Spinal cord (tissue), 10 donors: ENCODE data around the gene MNT. TPM values are rescaled to one million over a fixed set of nuclear protein-coding genes. Genes with fewer than 3 reads are reported as not detected.

Experiments used
- DNase-seq, 6 donors: peaks; one replicate each; pipeline versions ENCODE4 v3.0.0 to v3.0.0-alpha.2; 2013 to 2015; ENCODE audit warnings: low spot score in 6 of 6, low read depth in 4 of 6
- H3K27ac ChIP-seq: one replicate; pipeline ENCODE4 v1.5.1; 2013; ENCODE audit warnings: low read depth, low read length, control low read depth
- H3K27me3 ChIP-seq: one replicate; pipeline ENCODE4 v1.6.1; 2013; ENCODE audit warnings: low read length; ENCODE audit not compliant: control insufficient read depth, insufficient read depth
- H3K36me3 ChIP-seq: one replicate; pipeline ENCODE4 v1.6.1; 2013; ENCODE audit warnings: low read length; ENCODE audit not compliant: control insufficient read depth, insufficient read depth
- H3K4me1 ChIP-seq: one replicate; pipeline ENCODE4 v1.6.1; 2013; ENCODE audit warnings: low read length; ENCODE audit not compliant: control insufficient read depth, insufficient read depth
- H3K4me3 ChIP-seq: one replicate; pipeline ENCODE4 v1.5.1; 2013; ENCODE audit warnings: low read depth, low read length, control low read depth
- H3K9me3 ChIP-seq: one replicate; pipeline ENCODE4 v1.6.1; 2013; ENCODE audit warnings: low read length; ENCODE audit not compliant: control insufficient read depth, insufficient read depth
- WGBS: methylation state at CpG from one replicate; pipeline ENCODE4 v1.1.5; 2013; ENCODE audit warnings: missing lambda C conversion rate; ENCODE audit not compliant: insufficient coverage; 5-methylcytosine and 5-hydroxymethylcytosine counted together
- polyA plus RNA-seq, 2 donors: library from polyadenylated mRNA; unstranded; fragments of 120-200 nt; gene quantifications; one replicate each; pipeline ENCODE4 v1.2.1, GENCODE V29; 2013; ENCODE audit not compliant: insufficient read length in 2 of 2
- total RNA-seq, 2 donors: library from RNA; depleted of rRNA in 1 of 2; stranded (reverse); fragments of 120-200 nt in 1 of 2; fragments of >200 nt in 1 of 2; gene quantifications; one replicate each; pipeline versions ENCODE4 v1.2.3 to v1.2.4, GENCODE V29; 2013 to 2014
- donor health status: healthy.

The MNT gene
- total and polyA plus RNA-seq, 4 donors: 6.2 to 34.0 (median 20.0) TPM

DNA sequence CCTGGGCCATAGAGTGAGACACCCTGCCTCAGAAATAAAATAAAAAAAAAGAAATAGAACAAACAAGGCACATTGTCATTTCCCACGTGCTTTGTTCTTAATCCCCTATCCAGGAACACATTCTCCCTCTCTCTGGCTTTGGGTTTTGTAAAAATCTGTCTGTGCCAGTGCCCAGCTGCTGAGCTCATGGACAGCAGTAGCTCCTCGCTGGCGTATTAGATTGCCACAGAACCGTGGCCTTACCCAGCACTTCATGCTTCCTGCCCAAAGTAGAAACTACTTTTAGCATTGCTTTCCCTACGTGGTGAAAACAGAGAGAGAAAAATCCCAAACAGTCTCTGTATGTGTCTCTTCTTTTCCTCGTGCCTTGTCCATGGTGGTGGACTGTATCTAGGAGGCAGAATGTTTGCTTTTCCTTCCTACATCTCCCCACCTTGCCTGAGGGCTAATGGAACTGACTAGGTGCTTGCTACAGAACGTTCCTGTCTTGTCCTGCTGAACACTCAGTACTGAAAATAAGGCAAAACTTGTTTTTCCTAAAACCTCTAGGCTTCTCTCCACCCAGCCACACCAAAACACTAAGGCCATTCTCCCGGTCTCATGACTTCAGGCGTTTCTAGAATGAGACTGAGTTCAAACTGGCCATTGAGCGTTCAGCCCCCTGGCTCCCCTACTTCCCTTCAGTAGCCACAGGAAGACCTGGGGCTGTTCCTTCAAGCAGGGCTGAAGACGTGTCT is 26.1 kb downstream of the MNT start:
- DNase-seq: no peak
- no peak overlapping the region for H3K4me3 ChIP-seq
- H3K27ac ChIP-seq: no peak overlapping the region
- peaks cover 96% of the 10 kb centered on the region for H3K36me3 ChIP-seq
- no peaks in the 10 kb centered on the region for H3K27me3 ChIP-seq
- peaks cover 10% of the 10 kb centered on the region for H3K4me1 ChIP-seq
- no peaks in the 10 kb centered on the region for H3K9me3 ChIP-seq
- WGBS: 87% methylated on average over 9 of the region's 11 CpGs

DNA sequence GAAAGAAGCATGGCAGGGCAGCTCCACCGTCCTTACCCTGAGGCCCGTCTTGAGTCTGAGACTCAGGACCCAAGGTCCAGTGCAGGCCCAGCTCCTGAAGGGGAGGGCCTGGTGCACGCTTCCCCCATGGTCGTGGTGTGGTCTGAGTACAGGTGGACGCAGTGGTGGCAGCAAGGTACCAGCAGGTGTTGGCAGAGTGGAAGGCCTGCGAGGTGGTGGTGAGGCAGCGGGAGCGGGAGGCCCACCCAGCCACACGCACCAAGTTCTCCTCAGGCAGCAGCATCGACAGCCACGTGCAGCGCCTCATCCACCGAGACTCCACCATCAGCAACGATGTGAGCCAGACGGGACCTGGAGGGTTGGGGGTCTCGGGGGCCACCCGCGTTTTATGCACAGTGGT is 27.7 kb downstream of the MNT start:
- WGBS: 96% methylated on average over 18 of the region's 18 CpGs
- H3K4me1 ChIP-seq: peaks cover 21% of the 10 kb centered on the region
- H3K27me3 ChIP-seq: no peaks in the 10 kb centered on the region
- no peak for DNase-seq
- no peak overlapping the region for H3K4me3 ChIP-seq
- H3K27ac ChIP-seq: no peak overlapping the region
- H3K9me3 ChIP-seq: no peaks in the 10 kb centered on the region
- H3K36me3 ChIP-seq: peaks cover 94% of the 10 kb centered on the region

DNA sequence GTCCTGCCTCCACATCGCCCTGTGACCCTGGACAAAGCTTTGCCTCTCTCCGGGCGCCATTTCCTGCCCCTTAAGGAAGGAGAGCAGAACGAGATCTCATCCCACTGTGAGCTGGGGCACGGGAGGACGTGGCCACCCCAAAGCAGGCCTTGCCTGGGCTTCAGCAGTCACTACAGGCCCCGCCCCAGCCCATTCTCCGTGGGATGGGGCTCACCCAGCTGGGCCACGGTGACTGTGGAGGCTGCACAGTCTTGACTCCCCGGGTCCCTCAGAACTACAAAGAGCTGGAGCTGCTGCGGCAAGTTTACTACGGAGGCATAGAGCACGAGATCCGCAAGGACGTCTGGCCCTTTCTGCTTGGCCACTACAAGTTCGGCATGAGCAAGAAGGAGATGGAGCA is 28.2 kb downstream of the MNT start:
- DNase-seq: no peak
- Histone ChIP-seq H3K36me3 (peaks cover 94% of the 10 kb centered on the region), H3K4me1 (peaks cover 21% of the 10 kb centered on the region), H3K9me3 (no peaks in the 10 kb centered on the region), H3K27ac (no peak overlapping the region), H3K27me3 (no peaks in the 10 kb centered on the region), H3K4me3 (no peak overlapping the region)
- WGBS: 91% methylated on average over 16 of the region's 16 CpGs

DNA sequence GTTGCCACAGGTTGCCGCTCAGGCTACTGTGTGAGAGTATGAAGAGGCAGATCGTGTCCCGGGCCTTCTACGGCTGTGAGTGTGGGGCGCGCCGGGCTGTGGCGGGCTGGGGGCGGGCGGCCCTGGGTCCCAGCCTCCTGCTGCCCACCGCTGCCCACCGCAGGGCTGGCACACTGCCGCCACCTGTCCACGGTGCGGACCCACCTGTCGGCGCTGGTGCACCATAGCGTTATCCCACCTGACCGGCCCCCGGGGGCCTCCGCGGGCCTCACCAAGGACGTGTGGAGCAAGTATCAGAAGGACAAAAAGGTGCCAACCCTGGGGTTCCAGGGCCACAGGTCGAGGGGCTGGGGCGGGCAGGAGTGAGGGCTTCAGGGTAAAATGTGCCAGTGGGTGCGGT is 28.7 kb downstream of the MNT start:
- Histone ChIP-seq H3K9me3 (no peaks in the 10 kb centered on the region), H3K4me1 (peaks cover 21% of the 10 kb centered on the region), H3K4me3 (no peak overlapping the region), H3K27ac (no peak overlapping the region), H3K27me3 (no peaks in the 10 kb centered on the region), H3K36me3 (peaks cover 94% of the 10 kb centered on the region)
- WGBS: 95% methylated on average over 26 of the region's 26 CpGs
- DNase-seq: no peak

DNA sequence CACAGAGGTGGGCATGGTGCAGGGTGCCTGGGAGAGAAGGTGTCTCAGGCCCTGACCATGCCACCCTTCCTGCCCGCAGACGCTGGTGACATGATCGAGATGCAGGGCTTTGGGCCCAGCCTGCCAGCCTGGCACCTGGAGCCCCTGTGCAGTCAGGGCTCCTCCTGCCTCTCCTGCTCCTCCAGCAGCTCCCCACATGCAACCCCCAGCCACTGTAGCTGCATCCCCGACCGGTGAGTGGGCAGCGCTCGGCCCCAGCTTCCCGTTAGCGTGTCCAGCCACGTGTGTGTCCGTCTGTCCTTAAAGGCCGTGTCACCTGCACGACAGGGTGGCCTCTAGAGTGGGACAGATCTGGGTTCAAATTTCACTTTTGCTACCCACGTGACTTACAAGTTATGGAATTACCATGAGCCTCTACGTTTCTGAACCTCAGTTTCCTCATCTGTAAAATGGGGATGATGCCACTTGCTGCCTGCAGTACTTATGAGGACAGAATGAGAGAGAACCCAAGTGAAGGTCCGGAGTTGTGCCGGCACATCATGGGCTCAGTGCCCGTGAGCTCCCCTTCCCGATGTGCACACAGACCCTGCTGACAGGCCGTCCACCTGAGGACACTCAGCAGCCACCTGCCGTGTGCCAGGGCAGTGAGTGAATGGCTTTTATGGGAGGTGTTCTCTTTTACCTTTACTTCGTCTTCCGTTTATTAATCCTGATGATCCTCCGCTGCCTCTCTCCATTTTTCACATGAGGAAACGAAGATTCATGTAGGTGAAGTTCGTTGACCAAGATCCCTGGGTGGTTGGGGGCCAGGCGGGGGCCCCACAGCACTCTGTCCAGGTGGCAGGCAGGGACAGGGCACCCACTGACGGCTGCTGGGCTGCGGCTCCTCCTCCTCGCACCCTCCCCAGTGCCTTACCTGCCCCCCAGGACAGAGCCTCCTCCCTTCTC is 29.4 kb downstream of the MNT start:
- Histone ChIP-seq H3K27me3 (no peaks in the 10 kb centered on the region), H3K9me3 (no peaks in the 10 kb centered on the region), H3K4me1 (peaks cover 24% of the 10 kb centered on the region), H3K36me3 (peaks cover 94% of the 10 kb centered on the region), H3K27ac (no peak overlapping the region), H3K4me3 (no peak overlapping the region)
- WGBS: 93% methylated on average over 24 of the region's 30 CpGs
- no peak for DNase-seq

DNA sequence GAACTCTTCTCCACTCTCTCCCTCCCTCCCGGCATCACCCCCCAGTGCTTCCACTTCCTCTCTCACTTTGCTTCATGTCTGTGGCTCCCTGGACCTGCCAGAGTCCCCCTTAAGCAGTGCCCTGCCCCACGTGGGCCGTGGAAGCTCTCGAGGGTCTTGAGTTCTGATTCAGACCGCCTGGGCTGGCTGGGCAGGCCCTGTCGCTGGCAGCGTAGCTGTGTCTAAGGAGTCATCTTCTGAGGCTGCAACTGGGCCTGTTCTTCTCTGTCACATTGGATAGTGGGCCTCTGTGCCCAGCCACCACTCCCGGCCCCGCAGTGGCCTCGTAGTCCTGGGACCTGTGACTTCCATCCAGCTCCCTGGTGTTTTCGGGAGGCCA is 30.7 kb downstream of the MNT start:
- Histone ChIP-seq H3K9me3 (no peaks in the 10 kb centered on the region), H3K4me1 (peaks cover 24% of the 10 kb centered on the region), H3K4me3 (no peak overlapping the region), H3K27ac (no peak overlapping the region), H3K36me3 (peaks cover 93% of the 10 kb centered on the region), H3K27me3 (no peaks in the 10 kb centered on the region)
- 79% methylated on average over 11 of the region's 11 CpGs for WGBS
- DNase-seq: no peak

DNA sequence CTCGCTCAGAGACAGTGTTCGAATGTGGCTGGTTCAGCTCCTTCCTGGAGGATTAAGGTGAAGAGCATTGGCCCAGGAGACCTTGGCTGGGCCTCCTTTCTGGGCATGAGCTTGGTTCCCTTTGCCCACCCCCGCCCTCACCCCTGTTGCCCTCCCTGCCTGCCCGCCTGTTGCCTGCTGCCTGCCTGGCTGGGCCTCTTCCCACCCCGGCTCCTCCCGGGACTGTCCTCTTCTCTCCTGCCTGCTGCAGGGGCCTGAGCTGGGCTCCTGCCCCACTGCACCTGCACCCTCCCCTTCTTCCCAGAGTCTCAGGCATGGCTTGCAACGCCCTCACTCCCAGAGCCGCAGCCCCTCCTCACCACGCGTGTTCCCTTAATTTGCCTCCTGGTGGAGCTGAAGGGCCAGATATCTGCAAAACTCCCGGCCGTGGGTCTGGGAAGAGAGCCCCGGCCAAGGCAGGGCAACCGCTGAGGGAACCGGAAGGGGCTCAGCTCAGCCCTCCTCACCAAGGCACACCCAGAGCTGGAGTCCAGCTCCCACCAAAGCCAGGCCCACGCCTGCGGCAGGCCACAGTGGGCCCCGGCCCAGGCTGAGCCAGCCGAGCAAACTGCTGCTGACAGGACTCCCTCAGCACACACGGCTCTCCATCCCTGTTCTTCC is 31.2 kb downstream of the MNT start:
- Histone ChIP-seq H3K4me1 (peaks cover 24% of the 10 kb centered on the region), H3K27ac (no peak overlapping the region), H3K36me3 (peaks cover 93% of the 10 kb centered on the region), H3K27me3 (no peaks in the 10 kb centered on the region), H3K9me3 (no peaks in the 10 kb centered on the region), H3K4me3 (no peak overlapping the region)
- 53% methylated on average over 20 of the region's 20 CpGs for WGBS
- DNase-seq: no peak

DNA sequence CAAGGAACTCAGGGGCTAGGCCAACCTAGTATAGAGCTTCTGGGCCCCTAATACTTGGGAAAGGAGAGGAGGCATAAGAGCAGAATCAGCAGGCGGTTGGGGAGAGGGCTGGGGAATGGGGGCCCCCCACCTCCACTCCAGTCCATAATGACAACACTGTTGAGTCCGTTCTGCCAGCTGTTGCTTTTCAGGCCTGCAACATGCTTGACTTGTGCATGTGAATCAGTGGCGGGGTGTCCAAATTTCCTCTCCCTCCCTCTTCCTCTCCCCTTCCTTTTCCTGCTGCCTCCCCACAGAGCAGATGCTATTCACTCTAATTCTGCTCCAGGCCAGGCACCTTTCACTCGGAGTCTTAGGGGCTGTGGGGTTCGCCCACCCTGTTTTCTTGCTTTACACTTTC is 31.8 kb downstream of the MNT start:
- DNase-seq: no peak
- 45% methylated on average over 3 of the region's 5 CpGs for WGBS
- Histone ChIP-seq H3K36me3 (peaks cover 94% of the 10 kb centered on the region), H3K27ac (no peak overlapping the region), H3K4me1 (peaks cover 31% of the 10 kb centered on the region), H3K9me3 (no peaks in the 10 kb centered on the region), H3K4me3 (no peak overlapping the region), H3K27me3 (no peaks in the 10 kb centered on the region)

DNA sequence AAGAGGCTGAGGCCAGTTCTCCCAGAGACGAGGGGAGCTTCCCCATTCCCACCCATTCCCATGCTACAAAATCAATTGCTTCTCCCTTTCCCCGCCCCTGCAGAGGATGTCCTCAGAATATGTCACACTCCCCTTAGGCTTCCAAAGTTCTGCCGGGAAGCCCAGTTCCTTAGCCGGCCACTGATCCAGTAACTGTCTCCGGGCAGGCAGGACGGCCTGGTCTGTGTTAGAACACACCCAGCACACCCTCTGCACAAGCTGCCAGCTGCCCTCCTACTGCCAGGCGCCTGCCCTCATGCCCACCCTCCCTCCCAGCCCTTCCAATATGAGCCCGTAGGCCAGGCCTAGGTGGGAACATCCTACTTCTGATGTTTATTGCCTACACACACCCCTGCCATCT is 32.5 kb downstream of the MNT start:
- peaks cover 95% of the 10 kb centered on the region for H3K36me3 ChIP-seq
- 97% methylated on average over 5 of the region's 8 CpGs for WGBS
- no peak overlapping the region for H3K4me3 ChIP-seq
- peaks cover 38% of the 10 kb centered on the region for H3K4me1 ChIP-seq
- DNase-seq: no peak
- H3K27me3 ChIP-seq: no peaks in the 10 kb centered on the region
- H3K27ac ChIP-seq: no peak overlapping the region
- no peaks in the 10 kb centered on the region for H3K9me3 ChIP-seq
